ENCODE results near the gene ESR2. TPM values are rescaled to one million over a fixed set of nuclear protein-coding genes. Genes with fewer than 3 reads are reported as not detected.

Gene ESR2
- polyA plus RNA-seq, 4 donors: 0.19 to 0.58 TPM; not detected in 2

GRCh38 chr14:64253672-64254071, 40.5 kb downstream of the ESR2 start:
- Histone ChIP-seq H3K27ac (ENCODE audit: low read depth in 1 of 3, low read length in 2 of 3) (no peak overlapping the region), H3K4me1 (ENCODE audit: control insufficient read depth in 3 of 3, insufficient read depth in 2 of 3, low read depth in 1 of 3, low read length in 2 of 3) (no peaks in the 10 kb centered on the region), H3K36me3 (ENCODE audit: control insufficient read depth in 3 of 3, insufficient read depth in 2 of 3, low read depth in 1 of 3, low read length in 3 of 3) (no peaks in the 10 kb centered on the region), H3K4me3 (ENCODE audit: low read depth in 1 of 3, low read length in 3 of 3) (no peak overlapping the region), H3K27me3 (ENCODE audit: control insufficient read depth in 3 of 3, insufficient read depth in 3 of 3, low read length in 3 of 3) (no peaks in the 10 kb centered on the region), H3K9me3 (ENCODE audit: control insufficient read depth in 2 of 2, insufficient read depth in 1 of 2, low read depth in 1 of 2, low read length in 1 of 2) (no peaks in the 10 kb centered on the region)
- FAIRE-seq: no peak
- DNase-seq: no peak
- WGBS, 3 donors: 56 to 69% (median 63%) methylated on average over 3 of the region's 3 CpGs

GRCh38 chr14:64249363-64249762, 44.8 kb downstream of the ESR2 start:
- no peaks in the 10 kb centered on the region for H3K27me3 ChIP-seq (ENCODE audit: control insufficient read depth in 3 of 3, insufficient read depth in 3 of 3, low read length in 3 of 3)
- no peaks in the 10 kb centered on the region for H3K4me1 ChIP-seq (ENCODE audit: control insufficient read depth in 3 of 3, insufficient read depth in 2 of 3, low read depth in 1 of 3, low read length in 2 of 3)
- no peak for DNase-seq
- no peaks in the 10 kb centered on the region for H3K36me3 ChIP-seq (ENCODE audit: control insufficient read depth in 3 of 3, insufficient read depth in 2 of 3, low read depth in 1 of 3, low read length in 3 of 3)
- H3K9me3 ChIP-seq (ENCODE audit: control insufficient read depth in 2 of 2, insufficient read depth in 1 of 2, low read depth in 1 of 2, low read length in 1 of 2): no peaks in the 10 kb centered on the region
- no peak for FAIRE-seq
- H3K4me3 ChIP-seq (ENCODE audit: low read depth in 1 of 3, low read length in 3 of 3): no peak overlapping the region
- no peak overlapping the region for H3K27ac ChIP-seq (ENCODE audit: low read depth in 1 of 3, low read length in 2 of 3)
- 71 to 86% (median 83%) methylated on average over 7 of the region's 7 CpGs for WGBS, 3 donors

GRCh38 chr14:64248689-64249088, 45.5 kb downstream of the ESR2 start:
- H3K36me3 ChIP-seq (ENCODE audit: control insufficient read depth in 3 of 3, insufficient read depth in 2 of 3, low read depth in 1 of 3, low read length in 3 of 3): no peaks in the 10 kb centered on the region
- no peaks in the 10 kb centered on the region for H3K27me3 ChIP-seq (ENCODE audit: control insufficient read depth in 3 of 3, insufficient read depth in 3 of 3, low read length in 3 of 3)
- H3K4me1 ChIP-seq (ENCODE audit: control insufficient read depth in 3 of 3, insufficient read depth in 2 of 3, low read depth in 1 of 3, low read length in 2 of 3): no peaks in the 10 kb centered on the region
- H3K9me3 ChIP-seq (ENCODE audit: control insufficient read depth in 2 of 2, insufficient read depth in 1 of 2, low read depth in 1 of 2, low read length in 1 of 2): no peaks in the 10 kb centered on the region
- 70 to 80% (median 75%) methylated on average over 4 of the region's 4 CpGs for WGBS, 3 donors
- FAIRE-seq (no peak), DNase-seq (no peak)
- no peak overlapping the region for H3K4me3 ChIP-seq (ENCODE audit: low read depth in 1 of 3, low read length in 3 of 3)
- H3K27ac ChIP-seq (ENCODE audit: low read depth in 1 of 3, low read length in 2 of 3): no peak overlapping the region

GRCh38 chr14:64247195-64247594, 47.0 kb downstream of the ESR2 start:
- Histone ChIP-seq H3K36me3 (ENCODE audit: control insufficient read depth in 3 of 3, insufficient read depth in 2 of 3, low read depth in 1 of 3, low read length in 3 of 3) (no peaks in the 10 kb centered on the region), H3K9me3 (ENCODE audit: control insufficient read depth in 2 of 2, insufficient read depth in 1 of 2, low read depth in 1 of 2, low read length in 1 of 2) (peaks cover 0 to 5% of the 10 kb centered on the region in 2 donors), H3K4me1 (ENCODE audit: control insufficient read depth in 3 of 3, insufficient read depth in 2 of 3, low read depth in 1 of 3, low read length in 2 of 3) (no peaks in the 10 kb centered on the region), H3K27ac (ENCODE audit: low read depth in 1 of 3, low read length in 2 of 3) (no peak overlapping the region), H3K4me3 (ENCODE audit: low read depth in 1 of 3, low read length in 3 of 3) (no peak overlapping the region), H3K27me3 (ENCODE audit: control insufficient read depth in 3 of 3, insufficient read depth in 3 of 3, low read length in 3 of 3) (no peaks in the 10 kb centered on the region)
- 84 to 89% (median 86%) methylated on average over 3 of the region's 3 CpGs for WGBS, 3 donors
- FAIRE-seq (no peak), DNase-seq (no peak)

GRCh38 chr14:64246688-64247087, 47.5 kb downstream of the ESR2 start:
- no peaks in the 10 kb centered on the region for H3K4me1 ChIP-seq (ENCODE audit: control insufficient read depth in 3 of 3, insufficient read depth in 2 of 3, low read depth in 1 of 3, low read length in 2 of 3)
- no peak for FAIRE-seq
- no peaks in the 10 kb centered on the region for H3K27me3 ChIP-seq (ENCODE audit: control insufficient read depth in 3 of 3, insufficient read depth in 3 of 3, low read length in 3 of 3)
- no peak overlapping the region for H3K4me3 ChIP-seq (ENCODE audit: low read depth in 1 of 3, low read length in 3 of 3)
- H3K27ac ChIP-seq (ENCODE audit: low read depth in 1 of 3, low read length in 2 of 3): no peak overlapping the region
- no peak for DNase-seq
- H3K9me3 ChIP-seq (ENCODE audit: control insufficient read depth in 2 of 2, insufficient read depth in 1 of 2, low read depth in 1 of 2, low read length in 1 of 2): peaks cover 0 to 5% of the 10 kb centered on the region in 2 donors
- H3K36me3 ChIP-seq (ENCODE audit: control insufficient read depth in 3 of 3, insufficient read depth in 2 of 3, low read depth in 1 of 3, low read length in 3 of 3): no peaks in the 10 kb centered on the region

- no peak overlapping the region for H3K27ac ChIP-seq (ENCODE audit: low read depth in 1 of 3, low read length in 2 of 3)
- DNase-seq: no peak
- FAIRE-seq: no peak
- H3K4me1 ChIP-seq (ENCODE audit: control insufficient read depth in 3 of 3, insufficient read depth in 2 of 3, low read depth in 1 of 3, low read length in 2 of 3): no peaks in the 10 kb centered on the region
- WGBS, 3 donors: 79 to 91% (median 91%) methylated on average over 4 of the region's 4 CpGs
- H3K4me3 ChIP-seq (ENCODE audit: low read depth in 1 of 3, low read length in 3 of 3): no peak overlapping the region
- peaks cover 0 to 5% of the 10 kb centered on the region in 2 donors for H3K9me3 ChIP-seq (ENCODE audit: control insufficient read depth in 2 of 2, insufficient read depth in 1 of 2, low read depth in 1 of 2, low read length in 1 of 2)
- no peaks in the 10 kb centered on the region for H3K27me3 ChIP-seq (ENCODE audit: control insufficient read depth in 3 of 3, insufficient read depth in 3 of 3, low read length in 3 of 3)
- H3K36me3 ChIP-seq (ENCODE audit: control insufficient read depth in 3 of 3, insufficient read depth in 2 of 3, low read depth in 1 of 3, low read length in 3 of 3): no peaks in the 10 kb centered on the region
Measured at GRCh38 chr14:64245491-64245890, 48.7 kb downstream of the ESR2 start.

GRCh38 chr14:64244279-64244678, 49.9 kb downstream of the ESR2 start:
- H3K27ac ChIP-seq (ENCODE audit: low read depth in 1 of 3, low read length in 2 of 3): no peak overlapping the region
- no peaks in the 10 kb centered on the region for H3K36me3 ChIP-seq (ENCODE audit: control insufficient read depth in 3 of 3, insufficient read depth in 2 of 3, low read depth in 1 of 3, low read length in 3 of 3)
- WGBS, 3 donors: 36 to 49% (median 45%) methylated on average over 4 of the region's 4 CpGs
- H3K27me3 ChIP-seq (ENCODE audit: control insufficient read depth in 3 of 3, insufficient read depth in 3 of 3, low read length in 3 of 3): no peaks in the 10 kb centered on the region
- FAIRE-seq (no peak), DNase-seq (no peak)
- no peak overlapping the region for H3K4me3 ChIP-seq (ENCODE audit: low read depth in 1 of 3, low read length in 3 of 3)
- no peaks in the 10 kb centered on the region for H3K4me1 ChIP-seq (ENCODE audit: control insufficient read depth in 3 of 3, insufficient read depth in 2 of 3, low read depth in 1 of 3, low read length in 2 of 3)
- peaks cover 0 to 5% of the 10 kb centered on the region in 2 donors for H3K9me3 ChIP-seq (ENCODE audit: control insufficient read depth in 2 of 2, insufficient read depth in 1 of 2, low read depth in 1 of 2, low read length in 1 of 2)

- H3K36me3 ChIP-seq (ENCODE audit: control insufficient read depth in 3 of 3, insufficient read depth in 2 of 3, low read depth in 1 of 3, low read length in 3 of 3): no peaks in the 10 kb centered on the region
- peaks cover 0 to 5% of the 10 kb centered on the region in 2 donors for H3K9me3 ChIP-seq (ENCODE audit: control insufficient read depth in 2 of 2, insufficient read depth in 1 of 2, low read depth in 1 of 2, low read length in 1 of 2)
- H3K4me1 ChIP-seq (ENCODE audit: control insufficient read depth in 3 of 3, insufficient read depth in 2 of 3, low read depth in 1 of 3, low read length in 2 of 3): no peaks in the 10 kb centered on the region
- FAIRE-seq (no peak), DNase-seq (no peak)
- 29 to 40% (median 33%) methylated on average over 2 of the region's 2 CpGs for WGBS, 3 donors
- H3K4me3 ChIP-seq (ENCODE audit: low read depth in 1 of 3, low read length in 3 of 3): no peak overlapping the region
- H3K27me3 ChIP-seq (ENCODE audit: control insufficient read depth in 3 of 3, insufficient read depth in 3 of 3, low read length in 3 of 3): no peaks in the 10 kb centered on the region
- no peak overlapping the region for H3K27ac ChIP-seq (ENCODE audit: low read depth in 1 of 3, low read length in 2 of 3)
Measured at GRCh38 chr14:64238631-64239030, 55.5 kb downstream of the ESR2 start.

GRCh38 chr14:64238049-64238448, 56.1 kb downstream of the ESR2 start:
- Histone ChIP-seq H3K27ac (ENCODE audit: low read depth in 1 of 3, low read length in 2 of 3) (no peak overlapping the region), H3K9me3 (ENCODE audit: control insufficient read depth in 2 of 2, insufficient read depth in 1 of 2, low read depth in 1 of 2, low read length in 1 of 2) (peaks cover 0 to 4% of the 10 kb centered on the region in 2 donors), H3K36me3 (ENCODE audit: control insufficient read depth in 3 of 3, insufficient read depth in 2 of 3, low read depth in 1 of 3, low read length in 3 of 3) (peaks cover 0 to 2% (median 0%) of the 10 kb centered on the region in 3 donors), H3K4me3 (ENCODE audit: low read depth in 1 of 3, low read length in 3 of 3) (no peak overlapping the region), H3K4me1 (ENCODE audit: control insufficient read depth in 3 of 3, insufficient read depth in 2 of 3, low read depth in 1 of 3, low read length in 2 of 3) (no peaks in the 10 kb centered on the region), H3K27me3 (ENCODE audit: control insufficient read depth in 3 of 3, insufficient read depth in 3 of 3, low read length in 3 of 3) (no peaks in the 10 kb centered on the region)
- FAIRE-seq (no peak), DNase-seq (no peak)
- WGBS, 3 donors: 78 to 88% (median 81%) methylated on average over 6 of the region's 6 CpGs

Data from small intestine (tissue), 7 donors.